GM04503 (cell line): ENCODE results near the gene DPF3.
A peak's percentile ranks its signal among the peaks of the same experiment; 100 is the strongest.

Source experiments
- DNase-seq: peaks from one replicate; pipeline ENCODE4 v3.0.0-alpha.2; 2012; ENCODE audit warnings: low read depth

Gene DPF3

DNA sequence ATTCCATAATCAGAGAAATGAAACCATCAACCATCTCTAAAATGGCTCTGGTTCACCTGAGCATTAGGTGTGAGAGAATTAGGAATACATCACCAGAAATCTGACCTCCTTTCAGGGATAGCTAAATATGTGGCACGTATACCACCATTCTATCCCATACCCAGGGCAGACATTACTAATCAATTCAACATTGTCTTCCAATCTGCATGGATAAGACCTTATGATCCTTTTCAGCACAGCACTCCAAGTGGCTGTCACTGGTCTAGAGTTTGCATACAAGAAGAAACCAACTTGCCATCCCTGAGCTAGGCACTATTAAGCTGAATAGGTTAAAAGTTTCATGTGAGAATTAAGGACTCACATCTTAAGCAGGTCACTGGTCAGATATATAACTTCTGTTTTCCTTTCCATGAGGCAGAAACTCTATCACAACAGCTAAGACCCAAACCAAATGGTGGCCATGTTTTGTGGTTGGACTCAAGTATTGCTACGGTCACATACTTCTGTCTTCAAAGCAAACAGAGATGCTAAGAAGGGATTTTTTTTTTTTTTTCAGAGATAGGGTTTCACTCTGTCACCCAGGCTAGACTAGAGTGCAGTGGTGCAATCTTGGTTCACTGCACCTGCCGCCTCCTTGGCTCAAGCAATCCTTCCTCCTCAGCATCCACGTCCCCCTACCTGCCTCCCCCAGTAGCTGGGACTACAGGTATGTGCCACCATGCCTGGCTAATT, 249.0 kb downstream of the DPF3 start:
- no peak for DNase-seq

- DNase-seq = no peak
Measured at GRCh38 chr14:72644038-72644437, 249.9 kb downstream of the DPF3 start.

DNA sequence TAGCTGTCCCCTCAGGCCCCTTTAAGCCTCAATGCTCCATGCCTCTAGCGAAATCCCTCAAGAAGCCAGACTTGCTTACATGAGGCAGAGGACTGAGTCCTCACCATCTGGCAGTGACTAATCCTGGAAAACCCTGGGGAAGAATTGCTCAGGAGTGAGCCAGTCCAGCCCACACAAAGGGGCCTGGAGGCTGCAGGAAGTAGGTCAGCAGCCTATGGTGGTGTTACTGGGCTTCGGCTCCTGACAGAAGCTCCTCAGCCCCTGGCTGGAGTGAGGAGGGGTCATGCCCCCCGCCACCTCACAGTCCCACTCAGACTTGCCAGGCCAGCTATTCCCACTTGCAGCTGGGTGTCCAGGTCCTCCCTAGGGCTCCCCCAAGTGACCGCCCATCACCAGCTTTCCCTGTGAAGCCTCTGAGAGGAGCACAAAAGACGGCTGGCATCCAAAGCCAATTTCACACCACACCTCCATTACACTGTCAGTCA, 250.5 kb downstream of the DPF3 start:
- peak; percentile 89 for DNase-seq

DNA sequence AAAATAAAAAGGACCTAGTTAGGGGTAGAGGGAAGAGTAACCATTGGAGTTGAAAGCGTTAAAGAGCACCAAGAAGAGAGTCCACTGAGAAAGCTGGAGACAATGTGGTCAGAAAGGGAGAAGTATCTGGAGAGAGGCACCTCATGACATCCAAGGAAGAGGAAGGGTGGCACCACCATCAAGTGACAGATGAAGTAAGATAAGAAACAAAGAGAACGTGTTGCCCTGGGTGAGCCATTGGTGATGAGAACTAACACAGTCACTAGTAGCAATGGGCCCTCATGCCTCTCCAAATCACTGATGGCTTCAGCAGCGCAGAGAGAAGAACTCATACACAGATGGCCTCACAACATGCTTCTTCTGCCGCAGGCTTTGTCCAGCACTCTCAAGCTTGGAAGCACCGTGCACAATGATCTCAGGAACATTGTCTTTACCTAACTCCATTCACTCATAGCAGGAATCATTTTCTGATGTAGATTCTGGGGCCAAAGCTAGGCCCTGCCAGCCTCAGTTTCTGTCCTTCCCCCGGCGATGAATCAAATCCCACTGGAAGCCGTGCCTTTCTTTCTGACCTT, 252.9 kb downstream of the DPF3 start:
- DNase-seq = no peak

- peak; percentile 85 for DNase-seq
Measured at GRCh38 chr14:72638021-72638420, 255.9 kb downstream of the DPF3 start.

GRCh38 chr14:72636871-72637270, 257.0 kb downstream of the DPF3 start:
- DNase-seq = no peak

DNA sequence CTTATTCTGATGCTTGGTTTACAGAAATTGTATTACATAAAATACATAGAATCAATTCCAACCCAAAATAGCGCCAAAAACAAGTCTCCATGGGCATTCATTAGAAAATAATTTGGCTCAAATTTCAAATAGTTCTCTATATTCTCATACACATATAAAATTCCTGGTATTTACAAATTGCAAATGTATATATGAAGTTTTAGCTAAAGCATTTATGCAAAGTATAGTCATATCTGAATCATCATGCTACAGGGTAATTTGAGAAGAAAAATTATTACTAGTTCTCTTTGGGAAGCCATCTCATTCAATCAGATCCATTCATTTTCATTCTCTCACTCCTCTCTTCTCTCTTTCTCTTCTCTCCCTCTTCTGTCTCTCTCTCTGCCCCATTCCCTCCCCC, 257.8 kb downstream of the DPF3 start:
- no peak for DNase-seq

DNA sequence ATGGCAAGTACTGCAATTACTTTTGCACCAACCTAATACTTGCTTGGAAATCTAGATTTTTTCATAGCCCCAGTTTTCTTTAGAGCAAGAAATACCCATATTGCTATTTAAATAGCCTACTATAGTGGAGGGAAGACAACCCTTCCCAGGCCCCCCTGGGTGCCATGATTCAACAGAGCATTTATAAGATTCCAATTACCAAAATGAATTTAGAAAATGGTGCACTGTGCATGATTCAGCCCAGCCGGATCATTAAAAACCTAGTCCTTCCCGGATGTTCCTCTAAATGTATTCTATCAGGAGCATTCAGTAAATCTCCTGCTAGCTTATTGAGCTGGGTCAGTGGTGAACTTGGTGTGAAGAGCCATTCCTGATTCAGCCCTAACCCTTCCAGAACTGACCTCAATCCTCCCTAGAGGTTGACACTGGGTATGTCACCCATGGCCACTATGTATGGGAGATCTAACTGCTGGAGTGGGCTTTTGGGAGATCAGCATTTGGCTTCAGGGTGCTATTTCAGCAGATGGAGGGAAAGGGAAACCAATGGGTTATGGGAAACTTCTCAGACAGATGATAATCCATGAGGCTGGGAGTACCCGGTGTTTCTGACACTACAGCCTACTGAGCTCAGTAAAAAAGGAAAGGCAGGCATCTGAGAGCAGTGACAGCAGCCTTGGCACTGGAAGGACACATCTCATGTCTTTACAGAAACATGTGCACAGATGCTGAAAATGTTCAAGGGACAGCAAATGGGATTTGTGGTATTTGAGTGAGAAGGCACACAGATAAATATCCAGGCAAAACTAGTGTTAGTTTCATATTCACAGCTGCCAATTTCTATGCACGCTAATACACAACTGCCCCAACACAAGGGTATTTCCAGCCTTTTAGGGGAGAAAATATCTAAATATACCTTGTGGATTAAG, 258.9 kb downstream of the DPF3 start:
- DNase-seq = no peak

DNA sequence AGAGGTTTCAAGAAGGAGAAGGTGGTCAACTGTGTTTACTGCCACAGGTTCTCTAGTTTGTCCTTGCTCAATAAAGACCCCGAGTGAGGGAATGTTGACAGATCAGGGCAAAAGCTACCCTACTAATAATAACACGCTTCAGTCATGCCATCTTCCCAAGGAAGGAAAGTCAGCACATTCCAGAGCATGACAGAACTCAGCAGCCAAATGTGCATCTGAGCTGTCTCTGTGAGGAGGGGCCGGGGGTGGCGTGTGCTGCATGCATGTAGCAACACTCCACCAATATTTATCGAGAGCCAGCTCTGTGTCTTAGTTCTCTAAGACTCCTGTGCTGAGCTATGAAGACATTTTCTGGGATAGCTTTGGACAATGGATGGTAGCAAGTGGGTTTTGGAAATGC, 260.4 kb downstream of the DPF3 start:
- DNase-seq = no peak

- no peak for DNase-seq
Measured at GRCh38 chr14:72632727-72633126, 261.2 kb downstream of the DPF3 start.

DNA sequence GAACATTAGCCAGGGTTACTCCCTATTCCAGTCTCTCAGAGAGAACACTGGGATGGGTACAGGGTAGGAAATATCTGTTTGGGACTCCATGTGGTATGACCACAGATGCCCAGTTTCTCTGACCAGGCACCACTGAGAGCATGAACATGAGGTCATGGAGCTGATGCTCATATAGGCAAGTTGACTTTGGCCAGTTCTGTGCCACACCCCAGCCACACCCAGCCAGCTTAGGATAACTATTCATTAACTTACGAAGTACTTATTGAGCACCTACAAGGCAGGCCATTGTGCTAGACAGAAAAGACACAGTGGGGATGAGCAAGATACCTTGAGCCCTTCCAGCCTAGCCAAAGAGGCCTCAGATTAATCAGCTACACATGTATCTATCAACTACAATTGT, 262.5 kb downstream of the DPF3 start:
- DNase-seq = no peak

- no peak for DNase-seq
Measured at GRCh38 chr14:72630374-72630773, 263.5 kb downstream of the DPF3 start.

DNA sequence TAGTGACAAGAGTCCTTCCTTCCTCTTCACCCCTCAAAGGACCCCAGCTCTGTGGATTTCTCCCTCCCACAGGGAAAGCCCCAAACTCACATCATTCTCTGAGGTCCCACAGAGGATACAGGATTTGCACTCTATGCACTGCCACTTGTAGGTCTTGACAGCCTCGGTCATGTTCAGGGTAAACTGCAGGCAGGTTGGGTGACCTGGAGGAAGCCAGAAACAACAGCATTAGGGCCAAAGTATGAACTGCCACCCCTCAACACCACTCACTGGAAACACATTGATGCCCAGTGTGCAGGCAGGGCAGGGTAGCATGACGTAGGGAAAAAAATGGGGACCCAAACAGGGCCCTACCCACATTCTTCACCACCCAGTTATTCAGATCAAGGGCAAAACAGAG, 264.4 kb downstream of the DPF3 start:
- no peak for DNase-seq

GRCh38 chr14:72625689-72626088, 268.2 kb downstream of the DPF3 start:
- no peak for DNase-seq

- DNase-seq = no peak
Measured at GRCh38 chr14:72621387-72622065, 272.4 kb downstream of the DPF3 start.

GRCh38 chr14:72619881-72620280, 274.0 kb downstream of the DPF3 start:
- DNase-seq = no peak

GRCh38 chr14:72619111-72619571, 274.8 kb downstream of the DPF3 start:
- no peak for DNase-seq

GRCh38 chr14:72618424-72618823, 275.5 kb downstream of the DPF3 start:
- no peak for DNase-seq

DNA sequence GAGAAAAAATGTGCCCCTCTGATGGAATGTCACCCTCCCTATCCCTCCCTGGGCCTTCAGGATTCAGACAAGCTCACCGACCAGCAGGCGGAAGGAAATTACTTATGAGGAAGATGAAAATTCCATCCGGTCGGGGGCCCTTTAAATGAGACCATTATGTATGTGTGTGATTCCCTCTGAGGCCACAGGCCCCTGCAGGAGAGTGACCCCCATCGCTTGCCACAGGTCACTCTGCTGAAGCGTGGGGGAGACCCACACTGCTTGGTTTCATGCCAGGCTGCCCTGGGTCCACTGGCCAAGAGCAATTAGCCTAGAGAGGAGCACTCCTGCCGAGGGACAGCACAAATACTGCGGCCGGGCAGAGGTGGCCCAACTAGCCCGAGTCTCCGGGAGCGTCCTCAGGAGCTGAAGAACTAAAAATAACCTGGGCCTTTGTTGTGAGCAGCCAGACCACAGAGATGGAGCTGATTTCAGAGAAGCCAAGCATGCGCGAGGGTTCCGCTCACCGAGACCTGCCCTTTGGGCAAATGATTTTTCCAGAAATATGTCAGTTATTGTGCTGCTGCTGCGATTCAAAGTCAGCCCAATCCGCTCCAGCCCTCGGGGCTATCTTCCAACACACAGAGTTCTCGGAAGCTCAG, 276.4 kb downstream of the DPF3 start:
- no peak for DNase-seq

- DNase-seq = no peak
Measured at GRCh38 chr14:72616811-72617210, 277.1 kb downstream of the DPF3 start.

DNA sequence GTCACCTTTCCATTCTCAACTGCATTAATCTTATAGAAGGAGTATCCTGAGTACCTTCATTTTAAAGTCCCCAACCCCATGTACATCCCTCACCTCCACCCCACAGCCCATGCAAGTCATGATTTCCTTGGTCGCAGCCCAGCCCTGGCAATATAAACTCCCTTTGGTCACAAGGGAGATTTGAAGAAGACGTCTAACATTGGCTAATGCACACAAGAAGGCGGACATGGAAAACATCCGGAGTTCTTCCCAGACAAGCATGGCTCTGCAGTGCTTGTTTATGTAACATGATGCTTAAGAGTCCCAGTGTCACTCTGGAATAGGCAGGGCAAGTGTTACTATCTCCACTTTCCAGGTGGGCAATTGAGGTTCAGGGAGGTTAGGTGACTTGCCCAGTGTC, 277.6 kb downstream of the DPF3 start:
- peak; percentile 34 for DNase-seq
